ENCODE measurements around the gene NAE1. TPM values are rescaled to one million over a fixed set of nuclear protein-coding genes. Genes with fewer than 3 reads are reported as not detected.

Gene NAE1
- polyA plus RNA-seq, 2 of the 4 experiments (the other 2 are of a cell fraction) = 96.2 to 132 TPM

GRCh38 chr16:66752958-66753357 lies 77.8 kb downstream of the NAE1 start:
- FAIRE-seq = no peak
- Histone ChIP-seq H3K9me3 (no peaks in the 10 kb centered on the region), H3K27ac (no peak overlapping the region), H3K4me2 (no peak overlapping the region), H3K4me1 (peaks cover 16% of the 10 kb centered on the region), H3K4me3 (no peak overlapping the region)
- no peak for DNase-seq (ENCODE audit: low read depth in 1 of 2, low spot score in 1 of 2)
- ChIA-PET CTCF (interaction anchor here (1.4 to 4.9 kb wide), 10 partner anchors 9 to 140 kb away, joined by 4 to 48 read pairs (median 14); partner anchors contain the start of gene NAE1), POLR2A (no interaction called here)
- 94% methylated on average over 2 of the region's 2 CpGs for WGBS (ENCODE audit: missing lambda C conversion rate)
- TF ChIP-seq ZFP36 (IDR thresholded peaks at IDR 0.05; ENCODE audit: borderline replicate concordance, partially characterized antibody) (peak; percentile 92), FOSB (CRISPR knock-in tag; IDR thresholded peaks at IDR 0.05) (no peak)
- ATAC-seq = no peak

Other genes starting within 250 kb of the NAE1 start
- gene CMTM3, start 226.3 kb downstream of the NAE1 start, polyA plus RNA-seq (2011; rRNA removed) = 33.9 and 36.1 TPM in 2 replicates
- gene CMTM3, start 226.3 kb downstream of the NAE1 start, polyA plus RNA-seq (2017; fragmentation: RNase III; extraction: RNeasy Plus Mini Kit Qiagen cat#74134 plus additional on column Dnase treatment) = 36.0 to 45.9 TPM (median 37.2 TPM) in 3 replicates
- gene CMTM4, start 134.2 kb downstream of the NAE1 start, polyA plus RNA-seq (2011; rRNA removed) = 58.6 and 61.6 TPM in 2 replicates
- 22.9 to 25.9 TPM (median 24.8 TPM) in 3 replicates for gene CMTM4, start 134.2 kb downstream of the NAE1 start, polyA plus RNA-seq (2017; fragmentation: RNase III; extraction: RNeasy Plus Mini Kit Qiagen cat#74134 plus additional on column Dnase treatment)
- 112 and 128 TPM in 2 replicates for gene DYNC1LI2, start 79.4 kb downstream of the NAE1 start, polyA plus RNA-seq (2011; rRNA removed)
- gene DYNC1LI2, start 79.4 kb downstream of the NAE1 start, polyA plus RNA-seq (2017; fragmentation: RNase III; extraction: RNeasy Plus Mini Kit Qiagen cat#74134 plus additional on column Dnase treatment) = 93.5 to 107 TPM (median 96.5 TPM) in 3 replicates
- 0.07 and 0.18 TPM in 2 replicates for gene TERB1, start 29.4 kb downstream of the NAE1 start, polyA plus RNA-seq (2011; rRNA removed)
- gene TERB1, start 29.4 kb downstream of the NAE1 start, polyA plus RNA-seq (2017; fragmentation: RNase III; extraction: RNeasy Plus Mini Kit Qiagen cat#74134 plus additional on column Dnase treatment) = 0.12 to 0.18 TPM (median 0.17 TPM) in 3 replicates
- gene CA7, start 13.4 kb upstream of the NAE1 start, polyA plus RNA-seq (2011; rRNA removed) = not detected in 2 replicates
- not detected in 3 replicates for gene CA7, start 13.4 kb upstream of the NAE1 start, polyA plus RNA-seq (2017; fragmentation: RNase III; extraction: RNeasy Plus Mini Kit Qiagen cat#74134 plus additional on column Dnase treatment)
- gene PDP2, start 49.5 kb upstream of the NAE1 start, polyA plus RNA-seq (2011; rRNA removed) = 10.0 and 10.7 TPM in 2 replicates
- 7.7 to 10.5 TPM (median 8.7 TPM) in 3 replicates for gene PDP2, start 49.5 kb upstream of the NAE1 start, polyA plus RNA-seq (2017; fragmentation: RNase III; extraction: RNeasy Plus Mini Kit Qiagen cat#74134 plus additional on column Dnase treatment)
- 0.18 and 0.37 TPM in 2 replicates for gene CDH16, start 87.9 kb upstream of the NAE1 start, polyA plus RNA-seq (2011; rRNA removed)
- gene CDH16, start 87.9 kb upstream of the NAE1 start, polyA plus RNA-seq (2017; fragmentation: RNase III; extraction: RNeasy Plus Mini Kit Qiagen cat#74134 plus additional on column Dnase treatment) = 0.24 to 0.25 TPM (median 0.25 TPM) in 3 replicates
- gene RRAD, start 94.6 kb upstream of the NAE1 start, polyA plus RNA-seq (2011; rRNA removed) = 0.46 and 0.75 TPM in 2 replicates
- 2.2 to 4.7 TPM (median 3.4 TPM) in 3 replicates for gene RRAD, start 94.6 kb upstream of the NAE1 start, polyA plus RNA-seq (2017; fragmentation: RNase III; extraction: RNeasy Plus Mini Kit Qiagen cat#74134 plus additional on column Dnase treatment)
- 140 and 168 TPM in 2 replicates for gene CIAO2B, start 103.4 kb upstream of the NAE1 start, polyA plus RNA-seq (2011; rRNA removed)
- gene CIAO2B, start 103.4 kb upstream of the NAE1 start, polyA plus RNA-seq (2017; fragmentation: RNase III; extraction: RNeasy Plus Mini Kit Qiagen cat#74134 plus additional on column Dnase treatment) = 134 to 148 TPM (median 144 TPM) in 3 replicates
- gene CES2, start 104.5 kb upstream of the NAE1 start, polyA plus RNA-seq (2011; rRNA removed) = 19.4 and 20.4 TPM in 2 replicates
- 19.9 to 22.0 TPM (median 20.3 TPM) in 3 replicates for gene CES2, start 104.5 kb upstream of the NAE1 start, polyA plus RNA-seq (2017; fragmentation: RNase III; extraction: RNeasy Plus Mini Kit Qiagen cat#74134 plus additional on column Dnase treatment)
- gene CES3, start 130.3 kb upstream of the NAE1 start, polyA plus RNA-seq (2011; rRNA removed) = 3.8 and 4.1 TPM in 2 replicates
- 2.1 to 2.7 TPM (median 2.3 TPM) in 3 replicates for gene CES3, start 130.3 kb upstream of the NAE1 start, polyA plus RNA-seq (2017; fragmentation: RNase III; extraction: RNeasy Plus Mini Kit Qiagen cat#74134 plus additional on column Dnase treatment)
- gene CES4A, start 157.6 kb upstream of the NAE1 start, polyA plus RNA-seq (2011; rRNA removed) = 3.5 and 4.4 TPM in 2 replicates
- gene CES4A, start 157.6 kb upstream of the NAE1 start, polyA plus RNA-seq (2017; fragmentation: RNase III; extraction: RNeasy Plus Mini Kit Qiagen cat#74134 plus additional on column Dnase treatment) = 2.5 to 3.5 TPM (median 2.8 TPM) in 3 replicates
- gene CBFB, start 198.2 kb upstream of the NAE1 start, polyA plus RNA-seq (2011; rRNA removed) = 35.9 and 61.3 TPM in 2 replicates
- 26.0 to 29.3 TPM (median 27.7 TPM) in 3 replicates for gene CBFB, start 198.2 kb upstream of the NAE1 start, polyA plus RNA-seq (2017; fragmentation: RNase III; extraction: RNeasy Plus Mini Kit Qiagen cat#74134 plus additional on column Dnase treatment)